ENCODE measurements around the gene SORBS2.

- TF ChIP-seq CTCF (IDR thresholded peaks at IDR 0.05) = no peak
- no peak for TF ChIP-seq POLR2AphosphoS5 (IDR thresholded peaks at IDR 0.05)
- no peak for TF ChIP-seq POLR2A (IDR thresholded peaks at IDR 0.05)
- TF ChIP-seq EP300 (IDR thresholded peaks at IDR 0.05; ENCODE audit: low read depth) = no peak
Observed at GRCh38 chr4:185853841-185854240, 41.8 kb upstream of the SORBS2 start.

Data from transverse colon (tissue), 4 donors.